ENCODE data around the gene GALNT10. TPM values are rescaled to one million over a fixed set of nuclear protein-coding genes. Genes with fewer than 3 reads are reported as not detected.
A peak's percentile ranks its signal among the peaks of the same experiment; 100 is the strongest.

The GALNT10 gene
- total RNA-seq, 1 donor from 2014 or later, result 31.8 TPM

GRCh38 chr5:154267516-154267915 is 77.0 kb downstream of the GALNT10 start:
- DNase-seq (ENCODE audit: low spot score), result no peak

DNA sequence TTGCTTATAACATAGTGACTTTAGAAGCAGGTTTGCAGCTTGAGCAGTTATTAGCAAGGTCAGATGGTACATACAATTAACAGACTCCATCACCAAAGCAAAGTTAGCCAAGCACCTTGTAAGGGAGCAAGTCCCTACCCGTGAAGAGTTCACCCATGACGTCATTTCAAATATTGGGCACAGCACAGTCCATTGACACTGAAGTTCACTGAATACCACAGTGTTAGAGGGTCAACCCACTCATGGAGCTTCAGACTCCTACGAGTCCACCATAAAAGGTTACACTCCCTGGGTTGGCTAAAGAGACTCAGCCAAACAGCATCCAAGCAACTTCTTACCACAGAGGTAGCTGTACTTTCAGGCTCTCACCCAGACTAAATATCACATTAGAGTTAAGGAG is 77.5 kb downstream of the GALNT10 start:
- no peak for DNase-seq (ENCODE audit: low spot score)

- no peak for DNase-seq (ENCODE audit: low spot score)
Measured at GRCh38 chr5:154269414-154269813, 78.9 kb downstream of the GALNT10 start.

DNA sequence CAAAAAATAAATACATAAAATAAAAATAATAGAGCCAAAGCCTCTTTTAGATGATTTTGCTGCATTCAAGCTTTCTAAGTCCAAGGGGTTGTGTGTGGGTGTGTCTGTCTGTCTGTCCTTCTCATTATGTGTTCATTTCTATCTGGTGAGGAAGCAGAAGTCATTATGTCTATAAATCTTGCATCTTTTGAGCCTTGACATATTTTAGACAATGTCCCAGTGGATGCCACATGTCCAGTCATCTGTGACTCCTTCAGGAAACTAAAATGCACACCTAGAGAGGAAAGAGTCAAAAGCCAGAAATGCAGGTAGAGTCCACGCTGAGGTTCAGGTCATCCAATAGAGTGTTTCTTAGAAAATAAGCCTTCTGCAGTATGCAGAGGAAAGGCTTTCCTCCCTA is 80.9 kb downstream of the GALNT10 start:
- no peak for DNase-seq (ENCODE audit: low spot score)

DNA sequence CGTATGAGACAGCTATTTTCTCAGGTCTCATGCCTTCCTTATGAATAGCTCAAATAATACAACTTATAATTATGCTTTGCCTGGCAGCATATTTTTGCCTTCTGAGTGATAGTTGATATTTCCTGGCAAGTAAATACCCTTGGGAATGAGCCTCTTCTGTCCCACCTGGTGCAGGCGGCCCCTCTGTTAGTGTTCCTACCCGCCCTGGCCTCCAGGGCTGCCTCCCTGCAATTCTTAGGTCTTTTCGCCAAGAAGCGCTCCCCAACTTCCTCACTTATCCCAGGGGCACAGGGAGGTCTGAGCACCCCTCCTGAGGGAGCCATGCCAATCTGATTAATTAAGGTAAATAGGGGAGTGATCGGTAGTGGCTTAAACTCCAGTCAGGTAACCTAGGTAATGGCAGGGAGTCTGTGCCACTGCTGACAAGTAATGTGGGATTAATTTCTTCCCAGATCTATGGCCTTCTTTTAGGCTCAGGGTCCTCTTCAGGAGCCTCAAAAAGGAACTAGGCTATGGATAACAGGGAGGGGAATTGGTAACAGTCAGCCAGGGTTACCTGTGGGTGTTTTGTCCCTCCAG is 81.5 kb downstream of the GALNT10 start:
- no peak for DNase-seq (ENCODE audit: low spot score)

DNA sequence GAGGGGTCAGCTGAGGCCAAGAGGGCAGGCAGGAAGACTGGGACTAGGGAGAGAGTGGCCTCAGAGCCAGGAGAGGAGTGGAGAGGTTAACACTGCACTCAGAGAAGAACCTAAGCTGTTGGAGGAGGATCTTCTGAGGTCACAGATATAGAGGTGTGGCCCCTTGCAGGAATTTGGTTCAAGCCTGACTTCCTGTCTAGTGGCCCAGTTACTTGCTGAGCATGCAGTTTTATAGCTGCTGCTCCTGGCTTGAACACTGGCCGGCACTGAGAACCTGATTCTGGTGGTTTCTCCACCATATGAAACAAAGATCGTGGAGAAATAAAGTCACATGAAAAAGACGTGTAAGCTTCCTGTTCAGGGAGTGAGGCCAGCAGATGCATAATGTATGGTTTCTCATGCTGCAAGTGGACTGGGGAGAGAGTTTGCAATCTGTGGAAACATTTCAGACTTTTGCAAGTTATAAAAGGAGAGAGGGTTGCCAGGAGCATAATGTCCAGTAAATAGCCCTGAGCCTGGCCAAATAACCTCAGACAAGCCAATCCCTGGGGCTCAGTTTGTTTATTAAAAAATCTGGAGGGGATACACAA is 82.6 kb downstream of the GALNT10 start:
- peak; percentile 68 for DNase-seq (ENCODE audit: low spot score)

DNA sequence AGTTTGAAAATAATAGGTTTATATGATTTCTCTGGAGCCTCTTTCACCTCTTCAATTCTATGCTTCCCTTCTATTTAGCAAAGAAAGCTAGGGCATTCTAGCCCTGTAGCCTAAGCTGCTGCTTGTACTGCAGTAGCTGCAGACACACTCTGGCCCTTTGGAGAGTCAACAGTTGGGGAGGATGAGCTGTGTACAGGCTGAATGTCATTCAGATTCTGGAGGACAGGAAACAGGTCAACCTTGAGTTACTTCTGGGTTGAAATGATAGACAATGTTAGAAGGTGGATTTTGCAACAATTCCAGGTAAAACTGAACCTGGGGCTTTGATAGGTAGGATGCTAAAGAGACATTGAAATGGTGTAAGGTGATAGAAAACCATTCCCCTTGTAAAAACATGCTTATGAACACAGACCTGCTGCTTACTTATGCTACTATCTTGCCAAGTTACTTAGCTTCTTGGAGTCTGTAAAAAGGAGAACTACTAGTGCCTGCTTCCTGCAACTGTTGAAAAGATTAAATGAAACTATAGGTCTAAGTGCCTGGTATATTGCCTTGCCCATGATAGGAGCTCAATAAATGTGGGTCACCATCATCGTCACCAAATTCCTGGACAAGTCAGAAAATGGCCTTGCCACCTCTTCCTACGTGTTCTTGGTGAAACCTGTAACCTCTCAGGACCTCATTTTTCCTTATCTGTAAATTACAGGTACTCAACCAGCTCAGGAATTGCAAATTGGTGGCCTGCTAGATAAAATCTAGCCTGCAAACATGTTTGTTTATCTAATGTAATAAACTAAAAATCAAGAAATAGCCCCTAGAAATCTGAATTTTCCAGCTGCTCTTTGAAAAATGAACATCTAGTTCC is 83.7 kb downstream of the GALNT10 start:
- no peak for DNase-seq (ENCODE audit: low spot score)

DNA sequence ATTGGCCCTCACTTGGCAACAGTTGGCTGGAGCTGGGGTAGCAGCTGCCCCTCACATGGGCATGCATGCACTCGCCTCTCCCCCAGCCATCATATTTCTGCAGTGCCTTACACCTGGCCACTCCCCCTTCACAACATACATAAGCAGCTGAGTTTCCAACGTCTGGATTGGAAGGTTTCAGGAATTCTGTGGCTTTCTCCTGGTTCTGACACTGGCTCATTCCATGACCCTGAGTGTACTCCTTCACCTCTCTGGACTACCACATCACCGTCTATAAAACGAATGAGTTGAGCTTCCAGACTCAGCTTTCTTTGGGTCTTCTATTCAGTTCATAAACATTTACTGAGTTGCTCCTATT is 84.3 kb downstream of the GALNT10 start:
- DNase-seq (ENCODE audit: low spot score), result no peak

GRCh38 chr5:154275566-154275965 is 85.0 kb downstream of the GALNT10 start:
- DNase-seq (ENCODE audit: low spot score), result no peak

DNA sequence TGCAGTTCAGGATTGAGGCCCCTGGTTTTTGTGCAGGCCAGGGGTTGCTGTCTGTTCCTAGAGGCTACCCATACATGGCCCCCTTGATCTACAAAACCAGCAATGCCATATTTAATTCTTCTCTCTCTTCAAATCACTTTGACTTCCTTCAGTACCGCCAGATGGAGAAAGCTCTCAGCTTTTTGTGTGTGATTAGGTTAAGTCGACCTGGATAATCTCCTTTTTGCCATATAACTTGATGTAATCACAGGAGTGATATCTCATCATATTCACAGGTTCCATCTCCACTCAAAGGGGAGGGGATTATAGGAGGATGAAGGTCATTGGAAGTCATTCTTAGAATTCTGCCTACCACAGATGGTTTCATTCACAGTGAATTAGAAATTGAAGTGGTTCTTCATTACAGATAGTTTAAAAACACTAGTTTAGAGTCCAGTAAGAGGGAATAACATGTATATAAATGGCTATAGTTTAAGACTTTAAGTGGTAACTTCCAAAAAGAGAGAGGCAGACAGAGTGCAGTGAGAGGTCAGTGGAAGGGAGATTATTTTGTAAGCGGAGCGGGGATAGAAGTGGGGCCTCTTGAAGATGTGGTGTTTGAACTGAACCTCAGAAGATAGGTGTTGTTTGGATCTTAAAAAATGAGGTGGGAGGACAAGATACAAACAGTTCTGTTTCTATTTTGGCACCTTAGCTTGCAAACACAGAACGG is 85.9 kb downstream of the GALNT10 start:
- peak; percentile 74 for DNase-seq (ENCODE audit: low spot score)

GRCh38 chr5:154276973-154277331 is 86.4 kb downstream of the GALNT10 start:
- DNase-seq (ENCODE audit: low spot score), result peak; percentile 95

- no peak for DNase-seq (ENCODE audit: low spot score)
Measured at GRCh38 chr5:154277499-154277898, 87.0 kb downstream of the GALNT10 start.

DNA sequence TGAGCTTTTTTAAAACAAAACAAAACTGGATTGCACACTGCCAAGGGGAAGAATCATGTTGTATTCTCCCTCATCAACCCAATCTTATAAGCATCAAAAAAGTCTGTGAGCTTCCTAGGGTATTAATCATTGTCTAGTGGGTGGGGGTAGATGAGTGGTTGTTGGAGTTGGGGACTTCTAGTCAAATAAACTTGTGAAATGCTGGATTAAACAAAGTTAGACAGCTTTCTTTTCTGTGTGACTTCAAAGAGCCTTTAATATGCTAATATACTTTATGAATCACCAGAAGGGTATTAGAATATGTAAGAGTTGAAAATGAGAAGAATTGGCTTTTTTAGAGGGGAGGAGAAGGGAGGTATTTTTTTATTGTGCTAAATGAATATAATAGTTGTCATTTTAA is 87.7 kb downstream of the GALNT10 start:
- DNase-seq (ENCODE audit: low spot score), result no peak

GRCh38 chr5:154278908-154279307 is 88.4 kb downstream of the GALNT10 start:
- DNase-seq (ENCODE audit: low spot score), result no peak

GRCh38 chr5:154284433-154284832 is 93.9 kb downstream of the GALNT10 start:
- no peak for DNase-seq (ENCODE audit: low spot score)

DNA sequence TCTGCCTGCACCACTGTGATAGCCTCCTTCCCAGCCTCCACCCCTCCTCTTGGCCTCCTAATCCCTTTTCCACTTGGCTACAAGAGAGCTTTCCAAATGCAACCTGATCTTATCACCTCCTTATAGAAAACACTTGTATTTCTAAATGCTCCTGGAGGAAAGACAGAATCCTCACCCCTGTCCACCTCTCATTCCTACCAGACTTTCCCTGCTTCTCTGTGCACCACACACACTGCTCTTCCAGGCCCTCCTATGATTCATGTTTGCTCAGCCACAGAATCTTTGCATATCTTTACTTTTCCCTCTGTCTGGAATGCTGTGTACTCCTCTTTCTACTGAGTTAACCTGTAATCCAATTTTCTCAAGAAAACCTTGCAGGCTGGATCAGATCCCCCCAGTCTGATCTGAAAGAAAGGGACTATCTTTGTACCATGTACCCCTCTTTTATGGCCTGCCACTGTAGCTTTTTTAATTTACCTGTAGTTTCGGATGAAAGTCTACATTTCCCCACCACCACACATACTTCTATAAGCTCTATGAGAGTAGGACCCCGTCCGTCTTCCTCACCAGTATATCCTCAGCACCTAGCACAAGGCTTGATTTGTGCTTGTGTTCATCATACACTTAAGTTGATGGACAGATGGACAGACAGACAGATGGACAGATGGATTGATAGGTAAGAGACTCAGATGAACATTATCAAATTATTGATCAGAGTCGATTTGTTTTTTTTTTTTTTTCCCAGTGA is 95.3 kb downstream of the GALNT10 start:
- DNase-seq (ENCODE audit: low spot score), result peak; percentile 50

DNA sequence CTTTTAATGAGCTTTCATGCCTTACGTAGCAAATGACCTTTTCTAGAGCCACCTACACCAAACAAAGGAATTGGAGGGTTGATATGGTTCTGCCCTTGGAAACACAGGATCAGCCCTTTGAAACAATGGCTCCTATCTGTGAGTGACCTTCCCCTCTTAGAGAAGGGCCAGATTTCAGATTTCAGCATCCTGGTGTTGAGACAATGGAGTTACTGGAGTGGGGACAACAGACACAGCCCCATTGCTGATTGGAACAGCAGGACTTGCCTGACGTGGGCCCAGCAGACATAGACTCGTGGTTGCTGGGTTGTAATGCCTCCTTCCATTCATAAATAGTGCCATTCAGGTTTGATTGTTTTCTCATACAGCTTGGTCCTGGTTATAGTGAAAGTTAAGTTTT is 96.0 kb downstream of the GALNT10 start:
- DNase-seq (ENCODE audit: low spot score), result no peak

DNA sequence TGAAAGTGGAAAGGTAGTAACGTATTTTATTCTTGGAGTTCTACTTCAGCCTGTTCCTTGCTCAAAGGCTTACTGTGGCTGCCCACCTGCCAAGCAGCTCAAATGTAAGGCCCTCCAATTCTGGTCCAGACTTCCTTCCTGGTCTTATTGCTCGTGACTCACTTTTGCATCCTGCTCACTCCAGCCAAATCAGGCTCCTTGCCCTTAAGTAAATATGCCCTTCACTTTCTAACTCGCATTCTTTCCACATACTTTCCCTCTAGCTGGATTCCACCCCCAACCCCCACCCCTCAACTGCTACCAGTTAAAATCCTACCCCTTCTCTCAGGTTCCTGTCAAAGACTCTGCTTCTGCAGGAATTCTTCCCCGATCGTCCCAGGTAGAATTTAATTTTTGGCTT is 96.6 kb downstream of the GALNT10 start:
- peak; percentile 76 for DNase-seq (ENCODE audit: low spot score)

DNA sequence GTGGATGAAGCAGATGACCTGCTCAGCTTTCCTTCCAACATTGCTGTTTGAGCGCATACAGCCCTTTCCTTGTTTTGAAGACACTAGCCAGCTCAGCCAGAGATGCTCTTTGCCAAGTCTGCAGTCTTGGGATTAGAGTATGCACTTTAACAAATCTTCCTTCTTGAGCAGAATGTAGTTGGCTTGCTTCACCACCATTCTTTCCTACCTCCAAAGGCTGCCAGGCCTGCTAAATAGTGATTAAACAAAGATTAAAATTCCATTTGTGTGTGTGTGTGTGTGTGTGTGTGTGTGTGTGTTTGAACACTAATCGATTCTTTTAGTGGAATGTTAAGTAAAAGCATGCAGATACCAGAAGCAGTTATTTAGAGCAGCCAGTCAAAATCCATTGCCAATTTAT is 97.6 kb downstream of the GALNT10 start:
- peak; percentile 93 for DNase-seq (ENCODE audit: low spot score)

GRCh38 chr5:154291917-154292316 is 101.4 kb downstream of the GALNT10 start:
- no peak for DNase-seq (ENCODE audit: low spot score)

- no peak for DNase-seq (ENCODE audit: low spot score)
Measured at GRCh38 chr5:154293219-154293618, 102.7 kb downstream of the GALNT10 start.

DNA sequence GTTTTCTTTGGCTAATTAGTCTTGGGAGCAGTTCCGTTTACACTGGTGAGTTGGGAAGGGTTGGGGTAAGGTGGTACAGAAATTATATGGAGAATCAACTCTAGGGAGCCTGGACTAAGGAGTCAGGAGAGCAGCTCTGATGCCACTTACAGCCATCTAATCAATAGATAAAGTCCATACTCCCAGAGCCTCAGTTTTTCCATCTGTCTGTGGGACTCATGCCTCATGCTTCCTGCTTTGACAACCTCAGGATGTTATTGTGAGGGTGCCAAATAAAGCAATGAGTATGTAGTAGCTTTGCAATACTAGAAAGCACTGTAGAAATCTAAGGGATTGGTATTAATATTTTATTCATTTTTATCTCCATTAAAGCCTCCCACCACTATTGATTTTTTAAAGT is 105.0 kb downstream of the GALNT10 start:
- DNase-seq (ENCODE audit: low spot score), result no peak

All from umbilical cord (tissue), 2 donors.